ENCODE measurements around the gene EIF4E3.

DNA sequence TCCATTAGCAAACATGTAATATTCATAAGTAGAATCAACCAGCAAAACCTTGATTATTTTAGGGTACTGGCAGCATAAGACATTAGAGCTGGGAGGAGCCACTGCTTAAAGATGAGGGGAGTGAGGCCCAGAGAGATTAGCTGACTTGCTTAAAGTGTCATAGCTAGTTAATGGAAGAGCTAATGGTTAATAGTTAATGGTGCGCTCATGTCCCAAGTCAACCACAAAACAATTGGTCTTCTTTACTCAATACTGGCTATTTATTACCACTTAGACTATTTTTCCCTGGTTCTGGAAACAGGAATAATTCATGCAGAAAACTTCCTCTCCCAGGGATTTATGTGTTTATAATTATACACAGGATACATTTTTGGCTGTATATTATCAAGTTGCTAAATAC is 33.1 kb downstream of the EIF4E3 start:
- no peak for TF ChIP-seq POLR2AphosphoS5 (IDR thresholded peaks at IDR 0.05; ENCODE audit: borderline replicate concordance, low read depth, low read length)
- no peak for TF ChIP-seq EZH2 (IDR thresholded peaks at IDR 0.05)
- TF ChIP-seq FOXP2 (optimal IDR thresholded peaks at IDR 0.05; ENCODE audit: control extremely low read depth, extremely low read length, insufficient read depth) = no peak

Data from SK-N-MC (cell line).